GM12874 (cell line): ENCODE data around the gene NFYA.

Experiments
- CTCF ChIP-seq: IDR thresholded peaks from 2 replicates; pipeline ENCODE4 v1.5.1; 2011; ENCODE audit warnings: low read depth, mild to moderate bottlenecking, control low read depth, low read length, moderate library complexity; ENCODE audit not compliant: insufficient read depth

NFYA gene

DNA sequence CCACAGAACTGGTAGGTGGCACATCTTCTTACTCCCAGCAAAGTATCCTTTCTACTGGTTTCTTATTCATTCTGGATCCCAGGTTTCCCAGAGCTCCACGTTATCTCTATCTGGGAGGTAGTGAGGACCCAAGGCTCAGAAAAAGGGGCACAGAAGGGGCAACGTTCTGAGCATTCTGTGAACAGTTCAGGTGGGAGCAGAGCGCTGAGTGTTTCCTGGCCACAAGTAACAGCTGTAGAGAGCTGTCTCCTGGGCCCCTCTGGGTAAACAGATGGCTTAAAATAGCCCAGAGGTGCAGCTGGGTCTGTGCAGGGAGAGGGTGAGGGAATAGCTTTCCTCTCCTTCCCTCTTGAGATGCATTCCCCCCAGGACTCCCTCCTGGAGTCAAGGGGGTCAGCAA, 17.6 kb upstream of the NFYA start:
- no peak for TF ChIP-seq CTCF

DNA sequence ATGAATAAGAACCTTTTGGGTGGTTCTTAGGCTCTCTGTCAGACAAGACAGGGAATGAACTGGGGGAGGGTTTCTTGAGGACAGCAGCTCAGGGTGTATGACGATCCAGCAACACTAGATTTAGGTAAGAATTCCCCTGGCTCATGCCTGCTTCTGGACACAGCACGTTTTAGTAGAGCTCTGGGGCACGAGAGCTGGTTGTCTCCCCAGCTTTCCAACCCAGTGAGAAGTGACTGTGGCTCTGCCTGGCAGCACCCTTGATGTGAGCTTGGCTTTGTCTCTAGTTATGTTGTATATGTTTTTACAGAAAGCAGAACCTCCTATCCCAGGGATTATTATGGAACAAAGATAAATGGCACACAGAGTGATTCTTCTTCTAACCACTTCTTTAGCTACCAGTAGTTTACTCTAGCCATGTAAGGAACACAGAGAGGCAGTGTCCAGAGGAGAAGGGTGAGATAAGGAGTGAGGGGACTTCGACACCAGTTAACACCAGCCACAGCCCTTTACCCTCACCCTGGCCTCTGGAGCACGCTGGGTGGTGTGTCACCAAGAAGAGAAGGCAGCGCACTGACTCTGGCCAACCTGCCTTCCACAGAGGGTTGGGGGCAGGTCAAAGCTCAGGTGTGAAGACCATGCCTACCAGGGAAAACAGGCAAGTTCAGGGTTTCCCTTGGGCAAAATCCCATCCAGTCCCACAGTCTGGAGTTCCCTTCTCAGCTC, 15.8 kb upstream of the NFYA start:
- TF ChIP-seq CTCF = no peak

DNA sequence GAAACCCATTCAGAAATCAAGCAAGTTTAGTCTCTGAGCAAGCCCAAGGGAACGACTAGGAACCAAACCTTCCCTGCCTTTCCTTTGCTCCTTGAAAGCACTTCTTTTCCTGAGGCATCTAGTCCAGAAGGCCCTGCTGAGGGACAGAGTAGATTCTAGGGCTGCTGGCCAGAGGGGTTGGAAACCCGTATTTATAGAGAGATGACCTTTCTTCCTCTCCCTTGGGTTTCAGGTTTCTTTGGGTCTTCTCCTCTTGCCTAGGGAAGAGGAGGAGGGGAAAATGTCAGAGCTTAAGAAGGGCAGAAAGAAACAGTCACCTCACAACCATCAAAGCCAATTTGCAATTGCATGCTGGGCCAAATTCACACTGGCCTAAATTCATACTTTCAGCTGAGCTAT, 14.0 kb upstream of the NFYA start:
- TF ChIP-seq CTCF = no peak

DNA sequence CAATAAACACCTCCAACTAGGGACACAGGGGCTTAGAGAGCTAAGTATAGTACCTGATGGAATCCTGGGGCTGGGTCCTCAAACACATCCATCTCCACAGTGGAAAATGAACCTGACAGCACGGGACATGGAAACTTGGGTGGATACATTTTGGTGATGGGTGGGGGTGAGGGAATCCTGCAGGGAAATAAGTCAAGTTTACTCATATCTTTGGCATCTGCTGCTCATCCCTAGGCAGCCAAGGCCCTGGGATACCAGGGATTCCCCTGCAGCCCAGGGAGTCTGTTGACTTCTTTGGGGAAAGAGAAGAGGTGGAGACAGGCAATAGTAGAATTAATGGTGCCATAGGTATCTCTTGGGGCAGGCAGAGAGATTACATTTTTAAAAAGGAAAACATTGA, 13.2 kb upstream of the NFYA start:
- no peak for TF ChIP-seq CTCF

- no peak for TF ChIP-seq CTCF
These were observed 11.5 kb upstream of the NFYA start for GRCh38 chr6:41061196-41061726.

- TF ChIP-seq CTCF = no peak
These were observed 10.7 kb upstream of the NFYA start for GRCh38 chr6:41062056-41062455.

DNA sequence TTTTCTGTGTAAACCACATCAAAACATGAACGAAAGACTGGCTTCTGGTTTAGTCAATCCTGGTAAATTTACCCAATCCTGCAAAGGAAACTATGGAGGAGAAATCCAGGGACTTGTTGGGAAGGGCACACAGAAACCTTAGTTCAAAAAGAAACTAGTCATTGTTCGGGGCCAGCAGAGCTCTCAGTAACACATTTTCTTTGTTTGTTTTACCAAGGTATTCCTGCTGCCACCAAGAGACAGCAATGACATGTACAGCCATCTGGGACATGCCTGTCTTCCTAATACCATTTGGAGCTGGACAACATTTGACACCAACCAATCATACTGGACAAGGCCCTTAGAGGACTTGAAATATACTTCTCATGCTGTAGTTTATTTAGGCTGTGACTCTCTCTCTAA, 8.9 kb upstream of the NFYA start:
- no peak for TF ChIP-seq CTCF
